HUES48 (cell line): ENCODE measurements around the gene ARHGAP42.
A peak's percentile ranks its signal among the peaks of the same experiment; 100 is the strongest.

ENCODE experiments used
- H3K27ac ChIP-seq: one replicate; pipeline ENCODE4 v1.7.0; 2013; ENCODE audit warnings: low read depth, low read length, inconsistent platforms
- H3K27me3 ChIP-seq: 2 replicates; pipeline ENCODE4 v1.6.1; 2013; ENCODE audit warnings: mild to moderate bottlenecking, low read length; ENCODE audit not compliant: control insufficient read depth, insufficient read depth
- H3K36me3 ChIP-seq: 2 replicates; pipeline ENCODE4 v1.6.1; 2013; ENCODE audit warnings: low read length; ENCODE audit not compliant: control insufficient read depth, insufficient read depth
- H3K4me1 ChIP-seq: 2 replicates; pipeline ENCODE4 v1.6.1; 2013; ENCODE audit warnings: mild to moderate bottlenecking, low read length; ENCODE audit not compliant: control insufficient read depth, insufficient read depth
- H3K4me3 ChIP-seq: 2 replicates; pipeline ENCODE4 v1.5.1; 2013; ENCODE audit warnings: mild to moderate bottlenecking, low read depth, low read length
- H3K9ac ChIP-seq: 2 replicates; pipeline ENCODE4 v1.6.1; 2013; ENCODE audit warnings: mild to moderate bottlenecking, low read depth, low read length, moderate library complexity
- H3K9me3 ChIP-seq: 2 replicates; pipeline ENCODE4 v1.6.1; 2013; ENCODE audit warnings: low read length; ENCODE audit not compliant: control insufficient read depth, insufficient read depth

The ARHGAP42 gene

DNA sequence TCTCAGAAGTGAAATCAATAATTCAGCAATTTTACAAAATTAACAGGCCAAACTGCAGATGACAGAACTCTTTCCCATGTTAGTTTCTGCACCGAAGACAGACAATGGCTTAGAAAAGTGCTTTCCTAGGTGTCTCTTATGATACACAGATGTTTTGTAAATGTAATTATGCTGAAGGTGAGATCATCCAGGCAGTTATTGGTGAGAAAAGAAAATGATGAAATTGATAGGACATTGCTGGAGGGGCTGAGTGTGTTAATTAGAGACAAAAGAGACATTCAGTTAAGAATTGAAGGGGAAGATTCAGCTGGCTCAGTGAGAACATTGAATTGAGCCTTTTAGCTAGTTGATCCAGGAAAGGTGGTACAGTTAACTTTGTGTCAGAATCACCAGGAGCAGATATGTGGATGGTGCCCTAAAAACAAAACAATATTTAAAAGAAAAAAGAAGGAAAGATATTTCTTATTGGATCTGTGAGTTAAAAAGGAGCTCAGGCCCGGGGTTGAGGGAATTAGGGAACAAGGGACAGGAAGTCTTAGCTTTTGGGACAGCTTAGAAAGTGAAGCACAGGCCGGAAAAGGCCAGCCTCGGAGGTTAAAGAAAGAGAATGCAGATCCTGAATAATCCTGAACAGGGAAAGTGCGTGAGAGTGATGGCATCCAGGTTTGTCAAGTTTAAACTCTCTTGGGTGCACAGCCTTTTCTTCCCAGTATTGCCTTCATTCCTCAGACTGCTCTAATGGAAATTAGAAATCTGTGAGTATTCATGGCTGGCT is 16.9 kb downstream of the ARHGAP42 start:
- Histone ChIP-seq H3K27me3 (no peaks in the 10 kb centered on the region), H3K9ac (no peak overlapping the region), H3K9me3 (no peaks in the 10 kb centered on the region), H3K36me3 (no peaks in the 10 kb centered on the region), H3K4me1 (peaks cover 8% of the 10 kb centered on the region), H3K4me3 (no peak overlapping the region), H3K27ac (no peak overlapping the region)

DNA sequence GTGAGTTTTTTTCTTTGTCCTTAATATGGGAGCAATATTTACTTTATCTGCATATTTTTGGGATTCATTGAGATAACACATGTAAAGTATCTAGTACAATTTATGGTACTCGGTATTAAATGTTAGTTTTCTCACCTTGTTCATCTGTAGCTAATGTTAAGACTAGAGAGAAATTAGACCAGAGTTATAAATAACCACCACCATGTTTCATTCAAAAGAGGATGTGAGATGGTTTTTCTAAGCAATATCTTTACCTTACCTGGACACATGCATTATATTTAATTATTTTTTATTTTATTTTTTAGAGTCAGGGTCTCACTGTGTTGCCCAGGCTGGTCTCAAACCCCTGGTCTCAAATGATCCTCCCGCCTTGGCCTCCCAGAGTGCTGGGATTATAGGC is 18.4 kb downstream of the ARHGAP42 start:
- H3K27ac ChIP-seq, result no peak overlapping the region
- no peak overlapping the region for H3K9ac ChIP-seq
- H3K36me3 ChIP-seq, result no peaks in the 10 kb centered on the region
- H3K27me3 ChIP-seq, result no peaks in the 10 kb centered on the region
- peaks cover 8% of the 10 kb centered on the region for H3K4me1 ChIP-seq
- no peak overlapping the region for H3K4me3 ChIP-seq
- H3K9me3 ChIP-seq, result no peaks in the 10 kb centered on the region

DNA sequence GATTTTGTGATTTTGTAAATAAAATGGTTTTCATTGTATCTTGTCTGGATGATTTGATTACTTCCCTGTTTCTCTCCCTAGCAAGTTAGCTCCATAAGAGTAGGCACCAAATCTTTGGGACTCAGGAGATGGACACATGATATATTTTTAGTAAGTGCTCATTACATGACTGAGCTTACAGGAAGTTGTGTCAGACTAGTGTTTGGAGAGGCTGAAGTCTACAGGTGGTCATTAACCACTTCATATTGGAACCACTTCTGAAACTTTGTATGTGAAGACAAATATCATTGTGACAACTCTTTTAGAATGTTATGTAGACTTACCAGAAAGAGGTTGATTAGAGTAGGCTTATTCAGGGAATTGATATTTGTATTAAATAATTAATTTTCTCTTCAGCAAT is 19.1 kb downstream of the ARHGAP42 start:
- Histone ChIP-seq H3K27ac (no peak overlapping the region), H3K9ac (no peak overlapping the region), H3K9me3 (no peaks in the 10 kb centered on the region), H3K4me1 (peaks cover 8% of the 10 kb centered on the region), H3K36me3 (no peaks in the 10 kb centered on the region), H3K4me3 (no peak overlapping the region), H3K27me3 (no peaks in the 10 kb centered on the region)

DNA sequence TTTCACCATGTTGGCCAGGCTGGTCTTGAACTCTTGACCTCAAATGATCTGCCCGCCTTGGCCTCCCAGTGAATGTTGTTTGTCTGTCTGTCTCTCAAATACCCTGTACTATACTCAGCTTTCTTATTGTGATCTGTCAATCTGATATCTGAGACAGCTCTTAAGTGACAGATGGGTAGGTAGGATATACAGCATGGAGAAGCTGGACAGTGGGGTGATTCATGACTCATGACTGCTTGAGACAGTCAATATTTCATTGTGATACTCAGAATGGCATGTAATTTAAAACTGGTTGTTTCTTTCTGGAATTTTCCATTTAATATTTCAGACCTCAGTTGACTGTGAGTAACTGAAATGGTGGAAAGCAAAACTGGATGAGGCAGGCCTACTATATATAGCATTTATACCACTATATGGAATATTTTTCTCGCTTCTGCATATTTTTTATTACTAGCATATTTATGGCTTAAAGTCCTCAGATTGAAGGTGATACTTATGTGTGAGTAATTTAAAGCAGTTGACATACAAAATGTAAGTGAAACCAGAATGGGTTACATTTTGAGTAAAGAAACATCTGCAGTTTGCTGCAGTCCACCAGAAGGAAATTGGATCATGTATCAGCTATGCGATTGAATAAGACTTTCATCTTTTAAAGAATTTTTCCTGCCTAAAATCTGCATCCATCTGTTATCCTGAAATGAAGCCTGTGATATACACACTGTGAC is 22.3 kb downstream of the ARHGAP42 start:
- H3K9ac ChIP-seq, result no peak overlapping the region
- H3K4me1 ChIP-seq, result peaks cover 21% of the 10 kb centered on the region; the same call in 1 of the 2 replicates
- no peaks in the 10 kb centered on the region for H3K36me3 ChIP-seq
- no peak overlapping the region for H3K27ac ChIP-seq
- no peak overlapping the region for H3K4me3 ChIP-seq
- no peaks in the 10 kb centered on the region for H3K9me3 ChIP-seq
- H3K27me3 ChIP-seq, result no peaks in the 10 kb centered on the region

DNA sequence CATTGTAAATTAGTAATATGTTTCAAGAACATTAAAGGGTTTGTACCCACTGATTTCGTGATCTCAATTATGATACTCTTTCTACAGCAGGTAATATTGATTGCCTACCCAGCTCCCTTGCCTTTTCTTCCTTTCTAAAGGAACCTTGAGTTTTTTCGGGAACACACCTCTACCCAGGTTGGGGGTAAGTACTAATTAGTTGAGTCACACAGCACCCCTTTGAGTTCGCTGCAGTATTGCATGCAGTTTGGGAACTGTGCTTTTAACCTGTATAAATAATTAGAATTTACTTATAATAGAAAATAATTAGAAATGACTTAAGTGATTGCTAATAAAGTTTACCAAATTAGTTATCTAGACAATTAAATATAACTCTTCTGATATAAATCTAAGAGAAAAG is 24.9 kb downstream of the ARHGAP42 start:
- no peaks in the 10 kb centered on the region for H3K27me3 ChIP-seq
- no peaks in the 10 kb centered on the region for H3K9me3 ChIP-seq
- no peak overlapping the region for H3K27ac ChIP-seq
- H3K4me1 ChIP-seq, result peaks cover 21% of the 10 kb centered on the region; the same call in 1 of the 2 replicates
- no peaks in the 10 kb centered on the region for H3K36me3 ChIP-seq
- H3K9ac ChIP-seq, result no peak overlapping the region
- H3K4me3 ChIP-seq, result no peak overlapping the region

DNA sequence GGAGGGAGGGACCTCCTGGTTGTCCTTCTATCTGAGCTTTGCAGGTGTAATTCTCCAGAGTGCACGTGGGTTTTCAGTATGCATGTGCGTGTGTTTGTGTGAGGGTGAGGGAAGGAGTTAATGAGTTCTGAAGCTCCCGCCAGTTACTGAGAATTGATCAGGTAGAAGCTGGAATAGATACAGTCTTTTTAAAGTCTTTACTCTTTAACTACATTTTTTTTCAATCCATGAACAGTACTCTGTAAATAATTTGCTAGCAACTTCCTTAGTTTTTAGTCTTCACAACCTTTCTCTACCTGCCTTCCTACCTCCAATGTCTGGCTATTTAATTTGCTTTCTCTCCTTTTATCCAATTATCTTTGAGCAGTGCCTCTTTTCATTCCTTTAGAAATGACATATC is 25.5 kb downstream of the ARHGAP42 start:
- Histone ChIP-seq H3K4me3 (no peak overlapping the region), H3K9me3 (no peaks in the 10 kb centered on the region), H3K4me1 (peaks cover 21% of the 10 kb centered on the region; the same call in 1 of the 2 replicates), H3K27me3 (no peaks in the 10 kb centered on the region), H3K9ac (no peak overlapping the region), H3K36me3 (no peaks in the 10 kb centered on the region), H3K27ac (no peak overlapping the region)

DNA sequence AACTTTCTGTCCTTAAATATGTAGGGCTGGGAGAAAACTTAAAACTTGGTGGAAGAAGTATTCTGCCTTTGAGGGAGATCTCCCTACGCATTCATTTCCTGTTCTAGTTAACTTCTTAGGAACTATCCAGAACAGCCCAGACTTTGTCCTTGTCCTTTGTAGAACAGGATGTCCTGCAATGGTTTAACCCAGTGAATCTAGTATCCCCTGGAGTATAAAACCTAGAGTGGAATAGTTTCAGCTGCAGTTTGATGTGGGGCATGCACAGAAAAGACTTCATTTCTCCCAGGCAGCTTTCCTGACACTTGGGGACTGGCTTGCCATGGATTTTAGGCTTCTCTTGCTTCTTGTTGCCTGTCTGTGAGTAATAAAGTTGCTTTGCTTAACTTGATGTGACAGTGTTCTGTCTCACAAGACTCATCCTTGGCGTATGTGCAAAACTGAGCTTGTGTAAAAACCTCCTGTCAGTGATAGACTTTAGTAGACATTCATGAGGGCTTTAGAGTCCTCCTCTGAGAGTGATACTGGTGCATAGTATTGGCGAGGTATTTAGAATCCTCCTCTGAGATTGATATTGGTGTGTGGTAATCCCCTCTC is 28.2 kb downstream of the ARHGAP42 start:
- no peaks in the 10 kb centered on the region for H3K27me3 ChIP-seq
- no peaks in the 10 kb centered on the region for H3K36me3 ChIP-seq
- no peak overlapping the region for H3K9ac ChIP-seq
- no peak overlapping the region for H3K27ac ChIP-seq
- no peaks in the 10 kb centered on the region for H3K9me3 ChIP-seq
- no peak overlapping the region for H3K4me3 ChIP-seq
- peaks cover 46% of the 10 kb centered on the region for H3K4me1 ChIP-seq

DNA sequence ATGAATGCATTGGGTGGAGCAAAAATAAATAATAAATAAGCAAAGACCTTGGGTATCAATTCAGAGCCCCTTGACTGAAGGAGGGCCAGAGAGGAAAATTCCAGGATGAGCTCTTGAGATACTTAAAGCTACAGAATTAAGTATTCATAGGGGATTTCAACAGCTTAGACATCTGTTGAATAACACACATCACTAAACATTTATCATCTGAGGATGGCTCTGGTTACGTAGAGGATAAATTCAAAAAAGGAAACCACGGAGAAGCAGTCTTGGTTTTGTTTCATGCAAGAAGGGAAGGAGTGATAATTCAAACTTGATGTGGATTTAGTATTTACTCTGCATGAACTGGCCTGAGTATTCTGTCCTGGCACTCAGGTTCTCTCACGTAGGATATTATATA is 29.8 kb downstream of the ARHGAP42 start:
- H3K36me3 ChIP-seq, result no peaks in the 10 kb centered on the region
- no peak overlapping the region for H3K27ac ChIP-seq
- no peak overlapping the region for H3K4me3 ChIP-seq
- peaks cover 52% of the 10 kb centered on the region for H3K4me1 ChIP-seq
- H3K9me3 ChIP-seq, result no peaks in the 10 kb centered on the region
- H3K27me3 ChIP-seq, result no peaks in the 10 kb centered on the region
- H3K9ac ChIP-seq, result no peak overlapping the region

DNA sequence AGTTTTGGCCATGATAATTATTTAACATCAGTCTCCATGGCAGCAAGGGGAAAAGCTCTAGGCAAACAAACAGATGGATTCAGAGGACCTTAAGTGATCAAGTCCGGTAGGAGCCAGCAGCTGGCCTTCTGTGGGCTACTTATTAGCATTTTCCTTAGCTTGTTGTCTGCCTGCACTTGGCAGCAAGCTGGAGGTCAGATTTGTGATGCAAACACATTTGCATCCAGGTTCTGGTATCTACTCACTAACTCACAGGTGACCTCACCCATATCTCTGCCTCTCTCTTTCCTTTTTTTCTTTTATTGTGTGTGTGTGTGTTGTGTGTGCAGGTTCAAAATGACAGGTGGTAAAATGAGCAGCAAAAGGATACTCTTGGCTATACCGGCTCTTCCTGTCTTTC is 32.3 kb downstream of the ARHGAP42 start:
- H3K4me1 ChIP-seq, result peaks cover 44% of the 10 kb centered on the region
- H3K27ac ChIP-seq, result peak overlapping the region; percentile 93
- H3K9me3 ChIP-seq, result no peaks in the 10 kb centered on the region
- H3K9ac ChIP-seq, result peak overlapping the region; percentile 42
- no peaks in the 10 kb centered on the region for H3K36me3 ChIP-seq
- peak overlapping the region; percentile 7; the same call in 1 of the 2 replicates for H3K4me3 ChIP-seq
- no peaks in the 10 kb centered on the region for H3K27me3 ChIP-seq

DNA sequence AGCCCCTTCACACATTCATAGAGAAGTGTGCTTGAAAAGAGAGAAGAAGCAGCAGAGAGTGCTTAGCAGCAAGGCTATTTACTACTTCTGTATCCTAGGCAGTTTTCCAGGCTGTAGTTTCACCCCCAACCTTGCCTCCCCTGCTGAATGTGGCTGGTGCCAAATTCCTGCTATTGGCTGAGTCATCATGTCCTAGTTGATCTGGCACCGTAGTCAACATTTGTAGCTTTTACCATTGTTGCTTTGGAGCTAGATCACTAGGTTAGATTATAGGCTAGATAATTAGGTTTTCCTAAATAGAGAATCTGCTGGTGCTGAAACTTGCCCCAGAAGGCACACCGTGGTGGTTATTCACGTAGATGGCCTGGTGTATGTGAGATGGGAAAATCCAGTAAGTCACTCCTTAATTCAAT is 32.7 kb downstream of the ARHGAP42 start:
- peak overlapping the region; percentile 93 for H3K27ac ChIP-seq
- peak overlapping the region; percentile 7; the same call in 1 of the 2 replicates for H3K4me3 ChIP-seq
- H3K4me1 ChIP-seq, result peaks cover 43% of the 10 kb centered on the region
- peak overlapping the region; percentile 42 for H3K9ac ChIP-seq
- H3K27me3 ChIP-seq, result no peaks in the 10 kb centered on the region
- no peaks in the 10 kb centered on the region for H3K36me3 ChIP-seq
- H3K9me3 ChIP-seq, result no peaks in the 10 kb centered on the region

DNA sequence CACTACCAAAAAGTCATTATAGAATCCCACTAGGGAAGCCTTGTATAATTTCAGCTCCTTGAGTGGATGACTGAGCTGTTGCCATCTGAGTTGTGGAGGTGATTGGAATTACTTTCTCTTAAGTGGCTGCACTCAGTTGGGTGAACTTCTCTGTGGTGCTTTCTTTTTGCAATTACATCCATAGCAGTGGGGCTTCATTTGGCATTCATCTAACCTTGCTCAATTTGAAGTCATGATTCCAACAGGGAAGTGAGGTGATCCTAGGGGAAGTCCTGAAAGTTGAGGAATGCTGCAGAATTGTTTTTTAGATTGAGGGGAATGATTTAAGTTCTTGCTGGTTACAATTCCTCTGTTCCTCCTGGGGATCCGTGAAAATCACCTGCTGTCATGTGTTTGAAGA is 39.6 kb downstream of the ARHGAP42 start:
- H3K9ac ChIP-seq, result no peak overlapping the region
- no peaks in the 10 kb centered on the region for H3K27me3 ChIP-seq
- no peaks in the 10 kb centered on the region for H3K36me3 ChIP-seq
- no peaks in the 10 kb centered on the region for H3K9me3 ChIP-seq
- peaks cover 55% of the 10 kb centered on the region for H3K4me1 ChIP-seq
- 0 out of 2 replicates have a peak overlapping the region, but pooled peaks have one; percentile 9 for H3K4me3 ChIP-seq
- peak overlapping the region; percentile 86 for H3K27ac ChIP-seq
